ENCODE measurements around the gene FEZF1.

FEZF1 gene

GRCh38 chr7:122273117-122273516, 31.4 kb downstream of the FEZF1 start:
- in situ Hi-C loops (cut with HindIII; ENCODE audit: low sequenced_read_pairs): no loop called here

- in situ Hi-C loops (cut with HindIII; ENCODE audit: low sequenced_read_pairs): no loop called here
These were observed 35.3 kb downstream of the FEZF1 start for GRCh38 chr7:122269241-122269640.

- in situ Hi-C loops (cut with HindIII; ENCODE audit: low sequenced_read_pairs): no loop called here
These were observed 36.4 kb downstream of the FEZF1 start for GRCh38 chr7:122268101-122268500.

- in situ Hi-C loops (cut with HindIII; ENCODE audit: low sequenced_read_pairs): no loop called here
These were observed 42.3 kb downstream of the FEZF1 start for GRCh38 chr7:122262246-122262645.

GRCh38 chr7:122261442-122261841, 43.1 kb downstream of the FEZF1 start:
- in situ Hi-C loops (cut with HindIII; ENCODE audit: low sequenced_read_pairs): no loop called here

- in situ Hi-C loops (cut with HindIII; ENCODE audit: low sequenced_read_pairs): no loop called here
These were observed 43.5 kb downstream of the FEZF1 start for GRCh38 chr7:122261016-122261415.

- in situ Hi-C loops (cut with HindIII; ENCODE audit: low sequenced_read_pairs): no loop called here
These were observed 44.2 kb downstream of the FEZF1 start for GRCh38 chr7:122260336-122260735.

- in situ Hi-C loops (cut with HindIII; ENCODE audit: low sequenced_read_pairs): no loop called here
These were observed 45.6 kb downstream of the FEZF1 start for GRCh38 chr7:122258971-122259370.

- in situ Hi-C loops (cut with HindIII; ENCODE audit: low sequenced_read_pairs): no loop called here
These were observed 47.5 kb downstream of the FEZF1 start for GRCh38 chr7:122257056-122257455.

- in situ Hi-C loops (cut with HindIII; ENCODE audit: low sequenced_read_pairs): no loop called here
These were observed 48.5 kb downstream of the FEZF1 start for GRCh38 chr7:122256046-122256445.

- in situ Hi-C loops (cut with HindIII; ENCODE audit: low sequenced_read_pairs): no loop called here
These were observed 49.1 kb downstream of the FEZF1 start for GRCh38 chr7:122255454-122255853.

Measured in endothelial cell of hepatic sinusoid (primary cell).